Adipose tissue (tissue), 3 donors: ENCODE data around the gene GAB2. TPM values are rescaled to one million over a fixed set of nuclear protein-coding genes. Genes with fewer than 3 reads are reported as not detected.
A peak's percentile ranks its signal among the peaks of the same experiment; 100 is the strongest.
"Not testable (repeated sequence)": the region's sequence is repeated elsewhere in the genome, so short reads cannot be mapped to it uniquely, and the experiment has no call there.

Source experiments
- H3K27ac ChIP-seq: one replicate; pipeline ENCODE4 v1.5.1; 2013; ENCODE audit warnings: low read depth, low read length
- WGBS, 3 donors: extraction: QIAGEN DNeasy Blood & Tissue Kit; methylation state at CpG; one replicate each; pipeline ENCODE4 v1.1.7; 2013; 5-methylcytosine and 5-hydroxymethylcytosine counted together
- polyA plus RNA-seq, 3 donors: library from polyadenylated mRNA; stranded (reverse); fragments of 200-250 nt; gene quantifications; one replicate each; pipeline ENCODE4 v1.2.3, GENCODE V29; 2013
- donor health status: healthy with polysubstance abuse.
- donor health status: Bipolar disorder and iron deficiency.
- donor health status: healthy.

Gene GAB2
- polyA plus RNA-seq, 3 donors = 5.3 to 24.9 (median 22.8) TPM

GRCh38 chr11:78195917-78196560 lies 221.6 kb downstream of the GAB2 start:
- no peak overlapping the region for H3K27ac ChIP-seq
- 61 to 69% (median 63%) methylated on average over 55 to 60 of the region's 60 CpGs for WGBS, 3 donors

DNA sequence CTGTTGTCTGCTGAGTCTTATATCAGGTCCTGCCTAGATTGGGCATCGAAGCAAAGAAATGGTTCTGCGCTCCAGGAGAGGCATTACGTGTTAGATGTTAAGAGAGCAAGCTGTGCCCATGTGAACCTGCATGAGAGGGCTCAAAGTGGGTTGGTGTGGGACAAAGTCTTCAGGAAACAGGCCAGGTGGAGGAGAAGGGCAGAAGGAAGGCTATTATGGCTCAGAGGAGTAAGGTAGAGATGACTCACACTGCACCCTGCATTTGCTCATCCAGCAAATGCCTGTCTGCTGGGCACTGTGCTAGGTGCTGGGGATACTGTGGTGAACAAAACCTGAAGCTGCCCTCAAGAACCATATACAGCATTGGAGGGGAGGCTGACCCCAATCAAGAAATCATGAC lies 223.1 kb downstream of the GAB2 start:
- H3K27ac ChIP-seq = no peak overlapping the region
- WGBS, 3 donors = 72 to 98% (median 95%) methylated on average over 3 of the region's 3 CpGs

DNA sequence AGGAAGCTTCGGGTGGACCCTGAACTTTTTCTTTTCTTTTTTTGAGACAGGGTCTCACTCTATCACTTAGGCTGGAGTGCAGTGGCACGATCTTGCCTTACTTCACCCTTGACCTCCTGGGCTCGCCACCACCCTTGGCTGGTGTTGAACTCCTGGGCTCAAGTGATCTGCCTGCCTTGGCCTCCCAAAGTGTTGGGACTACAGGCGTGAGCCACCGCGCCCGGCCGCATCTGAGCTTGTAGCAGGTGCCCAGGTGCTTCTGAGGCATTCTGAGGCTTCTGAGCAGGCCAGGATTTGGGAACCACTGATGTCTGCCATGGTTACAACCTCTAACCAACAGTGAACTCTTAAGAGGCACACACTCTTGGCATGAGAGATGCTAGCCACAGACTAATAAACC lies 223.8 kb downstream of the GAB2 start:
- WGBS, 3 donors = 93 to 95% (median 95%) methylated on average over 8 of the region's 8 CpGs
- no peak overlapping the region for H3K27ac ChIP-seq

- H3K27ac ChIP-seq = peak overlapping the region; percentile 3
- WGBS, 3 donors = 66 to 89% (median 72%) methylated on average over 4 of the region's 4 CpGs
Measured at GRCh38 chr11:78192911-78193351, 224.7 kb downstream of the GAB2 start.

DNA sequence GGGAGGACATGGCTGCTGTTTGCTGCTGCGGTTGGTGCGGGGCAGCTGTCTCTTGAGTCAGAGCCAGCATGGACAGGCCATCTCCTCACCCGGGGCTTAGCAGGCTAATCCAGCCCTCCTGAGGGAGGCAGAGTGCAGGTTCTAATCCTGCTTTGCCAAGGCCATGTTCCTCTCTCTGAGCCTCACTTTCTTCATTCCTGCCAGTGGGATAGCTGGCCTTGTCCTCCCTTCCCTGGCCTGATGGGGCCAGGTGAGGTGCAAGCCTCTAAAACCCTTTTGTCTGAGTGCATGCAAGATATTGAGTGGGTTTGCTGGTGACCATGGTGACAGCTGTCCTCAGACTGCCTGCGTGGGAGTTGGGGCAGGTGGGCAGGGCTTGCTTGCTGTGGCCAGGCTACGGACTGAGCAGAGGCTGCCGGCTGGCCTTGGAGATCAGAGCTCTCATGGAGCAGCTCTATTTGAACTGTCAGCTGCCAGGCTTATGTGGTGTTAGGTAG lies 225.3 kb downstream of the GAB2 start:
- H3K27ac ChIP-seq = no peak overlapping the region
- 27 to 77% (median 73%) methylated on average over 6 of the region's 6 CpGs for WGBS, 3 donors

DNA sequence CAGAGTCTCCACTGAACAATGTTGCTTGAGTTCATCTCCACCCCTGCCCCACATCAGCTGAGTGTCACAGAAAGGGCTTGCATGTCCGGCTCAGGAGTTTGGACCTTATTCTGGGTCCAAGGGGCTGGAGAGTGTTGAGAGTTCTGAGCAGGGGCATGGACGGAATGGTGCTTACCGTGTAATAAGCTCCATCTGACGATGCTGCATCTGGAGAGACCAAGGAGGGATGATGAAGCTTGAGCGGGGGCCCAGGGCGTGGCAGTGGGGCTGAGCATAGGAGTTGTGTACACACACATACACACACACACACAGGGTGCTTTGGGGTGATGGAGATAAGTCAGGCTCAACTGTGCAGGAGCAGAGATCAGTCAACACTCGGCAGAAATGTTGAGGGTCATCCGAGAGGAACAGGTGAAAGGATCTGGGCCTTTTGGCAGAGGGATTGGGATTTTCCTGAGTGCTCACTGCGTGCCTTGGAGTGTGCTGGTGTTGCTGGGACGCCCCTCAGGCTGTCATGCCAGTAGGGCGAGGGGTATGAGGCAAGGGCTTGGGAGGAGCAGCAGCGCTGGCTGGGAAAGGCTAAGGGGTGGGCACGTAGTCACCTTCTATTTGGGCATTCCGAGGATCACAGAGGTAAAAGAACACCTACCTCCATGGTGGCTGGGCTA lies 226.6 kb downstream of the GAB2 start:
- 86 to 91% (median 87%) methylated on average over 14 of the region's 14 CpGs for WGBS, 3 donors
- H3K27ac ChIP-seq = no peak overlapping the region

DNA sequence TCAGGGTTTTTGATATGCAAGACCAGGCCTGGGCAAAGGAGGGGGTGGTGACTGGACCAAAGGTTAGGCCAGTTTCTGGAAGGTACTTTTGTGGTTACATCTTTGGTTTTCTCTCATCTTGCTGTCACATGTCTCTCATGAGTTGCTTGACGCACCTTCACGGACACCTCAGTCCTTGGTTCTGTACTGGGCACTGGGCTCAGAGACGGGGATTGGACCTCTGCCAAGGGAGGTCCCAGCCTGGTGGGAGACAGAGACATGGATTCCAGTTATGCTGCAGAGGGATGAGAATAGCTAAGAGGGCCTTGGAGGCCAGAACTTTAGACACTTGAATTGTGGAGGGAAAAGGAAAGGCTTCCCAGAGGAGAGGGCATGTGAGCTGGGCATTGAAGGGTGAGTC lies 227.2 kb downstream of the GAB2 start:
- H3K27ac ChIP-seq = no peak overlapping the region
- 68 to 78% (median 71%) methylated on average over 3 of the region's 3 CpGs for WGBS, 3 donors

- 31 to 53% (median 45%) methylated on average over 3 of the region's 3 CpGs for WGBS, 3 donors
Measured at GRCh38 chr11:78189851-78190250, 227.8 kb downstream of the GAB2 start.

DNA sequence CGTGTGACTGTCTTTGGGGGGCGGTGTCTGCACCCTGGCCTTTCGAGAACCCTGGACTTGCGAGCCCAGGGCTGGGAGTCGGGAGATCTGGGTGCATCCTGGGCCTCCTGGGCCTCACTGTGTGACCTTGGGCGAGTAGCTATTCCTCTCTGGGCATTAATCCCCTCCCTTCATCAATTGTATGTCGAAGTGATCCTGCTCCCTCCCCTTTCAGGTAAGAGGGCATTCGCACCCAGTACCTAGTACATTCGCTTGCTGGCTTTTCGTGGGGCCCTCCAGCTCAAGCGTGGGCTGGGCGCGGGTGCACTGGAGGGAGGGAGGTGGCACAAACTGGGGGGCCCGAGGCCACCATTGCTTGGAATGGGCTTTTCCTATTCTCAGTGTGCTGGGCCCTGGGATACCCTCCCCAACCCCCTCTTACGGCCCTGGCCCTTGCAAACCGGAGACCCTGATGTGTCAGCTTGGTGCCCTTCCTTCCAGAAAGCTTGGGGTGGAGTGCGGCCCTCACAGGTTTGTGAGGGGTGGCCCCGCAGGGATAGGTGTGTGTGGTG lies 228.4 kb downstream of the GAB2 start:
- WGBS, 3 donors = 23 to 39% (median 36%) methylated on average over 18 of the region's 18 CpGs
- no peak overlapping the region for H3K27ac ChIP-seq

More at GRCh38 chr11:78189851-78190250, 227.8 kb downstream of the GAB2 start:
- no peak overlapping the region for H3K27ac ChIP-seq

DNA sequence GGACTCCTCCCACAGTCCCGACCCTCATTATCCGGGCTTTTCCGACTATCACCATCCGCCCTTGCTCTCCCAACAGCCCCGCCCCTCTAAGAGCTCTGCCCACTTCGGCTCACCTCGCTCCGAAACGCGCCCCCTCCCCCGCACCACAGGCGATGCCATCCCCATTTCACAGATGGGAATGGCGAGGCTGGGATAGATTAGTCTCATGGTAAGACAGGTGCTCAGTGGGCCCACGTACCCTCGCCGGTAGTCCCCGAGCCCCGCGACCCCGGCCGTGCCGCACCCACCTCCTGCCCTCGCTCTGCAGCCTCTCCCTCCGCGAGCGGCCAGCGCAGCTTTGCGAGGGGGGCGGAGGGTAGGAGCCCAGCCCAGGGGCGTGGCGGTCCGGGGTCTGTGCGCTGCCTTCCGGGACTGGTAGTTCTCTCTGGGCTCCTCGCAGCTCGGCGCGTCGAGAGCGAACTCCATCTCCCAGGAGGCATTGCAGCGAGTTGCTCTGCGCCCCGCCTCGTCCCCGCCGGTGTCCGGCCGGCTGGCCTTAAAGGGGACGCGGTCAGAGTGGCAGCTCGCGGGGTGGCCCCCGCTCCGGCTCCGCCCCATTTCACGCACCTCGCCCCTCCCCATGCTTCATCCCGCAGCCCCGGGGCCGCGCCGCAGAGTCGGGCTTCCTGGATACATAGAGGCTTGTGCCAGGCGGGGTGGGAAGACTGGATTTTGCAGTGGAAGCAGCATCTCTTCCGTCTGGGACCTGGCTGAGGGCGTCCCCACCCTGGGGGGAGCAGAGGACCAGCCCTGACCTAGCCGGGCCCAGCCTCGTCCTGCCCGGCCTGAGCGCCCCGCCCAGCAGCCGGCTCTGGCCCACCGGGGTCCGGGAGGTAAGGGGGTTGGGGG lies 229.1 kb downstream of the GAB2 start, which contains the start of the genes KCTD21 and USP35:
TSS of gene KCTD21 (minus strand) at position 341 of the 888 bp plus-strand sequence. CDS start 14,072 bp downstream, outside the sequence.
TSS of gene USP35 (plus strand) at position 634 of the 888 bp plus-strand sequence. CDS start 7,327 bp downstream, outside the sequence.
- WGBS, 3 donors = 1% methylated on average over 62 to 74 of the region's 74 CpGs
- H3K27ac ChIP-seq = peak within 1 kb of the TSS; percentile 0

DNA sequence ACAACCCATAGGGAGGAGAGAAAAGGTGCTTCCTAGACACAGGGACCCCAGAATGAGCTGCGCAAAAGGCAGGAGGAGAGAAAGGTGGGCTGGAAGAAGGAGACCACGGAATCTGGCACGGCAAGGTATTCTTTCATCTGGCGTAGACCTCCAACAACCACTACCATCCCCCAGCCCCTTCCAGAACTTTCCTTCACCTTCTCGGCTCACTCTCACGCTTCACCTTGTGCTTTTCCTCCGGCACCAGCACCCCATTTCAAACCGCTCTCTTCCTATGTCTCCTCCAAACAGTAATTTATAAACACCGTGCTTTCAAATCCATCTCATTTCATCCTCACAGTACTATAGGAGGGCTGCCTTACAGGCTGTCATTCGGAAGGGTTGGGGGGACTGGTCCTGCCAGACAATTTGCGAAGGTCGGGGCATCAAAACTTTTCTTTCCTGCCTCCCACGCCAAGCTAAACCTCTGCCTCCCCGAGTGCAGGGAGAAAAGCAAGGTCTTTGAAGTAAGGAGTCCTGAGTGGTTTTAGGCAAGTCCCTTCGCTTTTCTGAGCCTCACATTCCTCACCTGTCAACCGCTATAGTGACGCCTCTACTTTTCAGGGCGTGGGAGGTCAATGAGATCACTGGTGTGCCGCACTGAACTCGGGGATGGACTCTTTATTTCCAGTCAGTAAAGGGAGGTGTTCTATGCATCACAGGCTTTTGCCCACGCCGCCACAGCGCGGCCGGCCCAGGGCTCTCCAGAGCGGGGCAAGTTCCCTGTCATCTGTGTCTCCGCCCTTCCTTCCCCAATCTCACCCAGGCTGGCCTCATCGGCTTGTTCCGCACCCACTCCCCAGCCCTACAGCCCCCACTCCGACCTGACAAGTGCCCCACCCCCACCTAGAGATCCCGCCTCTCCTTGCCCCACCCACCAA lies 230.0 kb downstream of the GAB2 start:
- 19 to 20% (median 19%) methylated on average over 31 of the region's 31 CpGs for WGBS, 3 donors
- peak overlapping the region; percentile 0 for H3K27ac ChIP-seq

- WGBS, 3 donors = 61 to 89% (median 65%) methylated on average over 2 of the region's 2 CpGs
- H3K27ac ChIP-seq = no peak overlapping the region
Measured at GRCh38 chr11:78181185-78181584, 236.4 kb downstream of the GAB2 start.

DNA sequence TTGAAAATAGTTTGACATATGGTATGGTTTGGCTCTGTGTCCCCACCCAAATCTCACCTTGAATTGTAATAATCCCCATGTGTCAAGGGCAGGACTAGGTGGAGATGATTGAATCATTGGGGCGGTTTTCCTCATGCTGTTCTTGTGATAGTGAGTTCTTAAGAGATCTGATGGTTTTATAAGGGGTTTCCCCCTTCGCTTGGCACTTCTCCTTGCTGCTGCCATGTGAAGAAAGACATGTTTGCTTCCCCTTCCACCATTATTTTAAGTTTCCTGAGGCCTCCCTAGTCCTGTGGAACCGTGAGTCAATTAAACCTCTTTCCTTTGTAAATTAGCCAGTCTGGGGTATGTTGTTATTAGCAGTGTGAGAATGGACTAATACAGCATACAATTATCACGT lies 236.9 kb downstream of the GAB2 start:
- H3K27ac ChIP-seq = no peak overlapping the region
- 88 to 98% (median 88%) methylated on average over 4 of the region's 4 CpGs for WGBS, 3 donors

DNA sequence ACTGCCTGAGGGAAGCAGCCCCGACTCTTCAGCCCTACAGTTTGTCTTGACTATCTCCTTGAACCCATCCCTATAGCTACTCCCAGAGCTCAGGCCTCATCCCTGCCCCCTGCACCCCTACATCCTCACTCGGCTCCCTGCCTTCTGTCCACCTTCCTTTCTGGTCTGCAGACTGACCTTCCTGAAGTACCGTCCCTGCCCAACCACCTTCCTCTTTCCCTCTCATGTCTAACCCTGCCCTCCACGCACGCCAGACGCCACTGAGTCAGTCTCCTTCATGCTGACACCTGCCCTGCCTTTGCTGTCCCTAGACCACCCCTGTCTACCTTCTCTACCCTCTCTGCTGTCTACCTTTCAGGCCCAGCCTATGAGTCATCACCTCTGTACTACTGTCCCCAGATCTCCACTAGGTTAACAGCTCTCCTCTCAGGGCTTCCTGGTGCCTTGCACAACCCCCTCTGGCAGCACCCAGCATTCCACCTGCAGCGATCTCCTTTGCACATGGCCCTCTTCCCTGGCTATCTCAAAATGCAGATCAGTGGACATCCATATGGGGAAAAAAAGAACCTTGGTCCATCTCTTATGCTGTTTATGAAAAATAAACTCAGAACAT lies 238.1 kb downstream of the GAB2 start:
- no peak overlapping the region for H3K27ac ChIP-seq
- 90 to 95% (median 92%) methylated on average over 7 of the region's 7 CpGs for WGBS, 3 donors

DNA sequence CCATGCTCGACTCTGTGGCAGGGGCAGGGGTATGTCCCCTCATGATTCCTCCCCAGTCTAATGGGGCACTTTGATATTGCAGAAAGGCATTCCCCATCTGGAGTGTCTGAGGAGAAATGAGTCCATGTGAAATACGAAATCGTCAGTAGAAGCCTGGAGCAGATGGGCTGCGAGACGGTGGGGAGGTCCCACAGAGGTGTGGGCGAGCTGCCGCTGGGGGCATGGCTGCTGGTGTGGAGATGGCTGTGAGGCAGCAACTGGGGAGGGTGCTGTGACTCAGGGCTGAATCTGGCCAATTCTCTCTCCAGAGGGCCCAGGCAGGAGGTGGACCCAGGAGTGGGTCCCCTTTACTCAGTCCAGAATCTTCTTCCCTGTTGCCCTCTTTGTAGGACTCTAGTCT lies 240.4 kb downstream of the GAB2 start:
- no peak overlapping the region for H3K27ac ChIP-seq
- 87 to 92% (median 88%) methylated on average over 7 of the region's 7 CpGs for WGBS, 3 donors

DNA sequence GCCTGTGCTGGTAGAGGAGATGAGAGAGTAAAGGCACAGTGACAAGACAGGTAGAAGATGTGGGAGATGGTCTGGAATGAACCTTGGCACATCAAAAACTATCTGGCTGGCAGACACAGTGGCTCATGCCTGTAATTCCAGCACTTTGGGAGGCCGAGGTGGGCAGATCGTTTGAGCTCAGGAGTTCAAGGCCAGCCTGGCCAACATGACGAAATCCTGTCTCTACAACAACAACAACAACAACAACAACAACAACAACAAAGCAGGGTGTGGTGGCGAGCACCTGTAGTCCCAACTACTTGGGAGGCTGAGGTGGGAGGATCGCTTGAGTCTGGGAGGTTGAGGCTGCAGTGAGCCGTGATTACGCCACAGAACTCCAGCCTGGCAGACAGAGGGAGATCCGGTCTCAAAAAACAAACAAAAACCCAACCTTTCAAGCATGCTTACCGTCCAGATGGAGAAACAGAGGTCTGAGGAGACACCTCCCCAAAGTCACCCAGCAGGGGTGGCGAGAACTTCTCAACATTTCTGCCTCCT lies 240.9 kb downstream of the GAB2 start:
- H3K27ac ChIP-seq = no peak overlapping the region
- WGBS, 3 donors = 89 to 96% (median 95%) methylated on average over 10 of the region's 10 CpGs

GRCh38 chr11:78175862-78176261 lies 241.8 kb downstream of the GAB2 start:
- not testable (repeated sequence) for H3K27ac ChIP-seq
- 97 to 100% (median 98%) methylated on average over 3 of the region's 3 CpGs for WGBS, 3 donors
